Duodenal mucosa (tissue), 2 donors: Measurements from ENCODE around the gene TEDC1.

ENCODE experiments used
- H3K27ac ChIP-seq: one replicate; pipeline ENCODE4 v1.7.0; 2013; ENCODE audit warnings: low read depth, low read length
- H3K27me3 ChIP-seq, 2 donors: one replicate each; pipeline ENCODE4 v1.7.0; 2013; ENCODE audit warnings: low read length in 2 of 2, control low read depth in 1 of 2; ENCODE audit not compliant: insufficient read depth in 2 of 2, control insufficient read depth in 1 of 2
- H3K36me3 ChIP-seq, 2 donors: one replicate each; pipeline ENCODE4 v1.7.0; 2013; ENCODE audit warnings: low read length in 2 of 2, control low read depth in 1 of 2; ENCODE audit not compliant: insufficient read depth in 2 of 2, control insufficient read depth in 1 of 2
- H3K4me1 ChIP-seq, 2 donors: one replicate each; pipeline ENCODE4 v1.7.0; 2013; ENCODE audit warnings: low read length in 2 of 2, control low read depth in 1 of 2; ENCODE audit not compliant: insufficient read depth in 2 of 2, control insufficient read depth in 1 of 2
- H3K4me3 ChIP-seq, 2 donors: one replicate each; pipeline ENCODE4 v1.7.0; 2013; ENCODE audit warnings: low read length in 2 of 2, low read depth in 1 of 2
- H3K9ac ChIP-seq, 2 donors: one replicate each; pipeline ENCODE4 v1.7.0; 2013; ENCODE audit warnings: low read length in 2 of 2, low read depth in 1 of 2
- H3K9me3 ChIP-seq, 2 donors: one replicate each; pipeline ENCODE4 v1.7.0; 2013; ENCODE audit warnings: low read length in 2 of 2, control low read depth in 1 of 2; ENCODE audit not compliant: control insufficient read depth in 1 of 2

Gene TEDC1

DNA sequence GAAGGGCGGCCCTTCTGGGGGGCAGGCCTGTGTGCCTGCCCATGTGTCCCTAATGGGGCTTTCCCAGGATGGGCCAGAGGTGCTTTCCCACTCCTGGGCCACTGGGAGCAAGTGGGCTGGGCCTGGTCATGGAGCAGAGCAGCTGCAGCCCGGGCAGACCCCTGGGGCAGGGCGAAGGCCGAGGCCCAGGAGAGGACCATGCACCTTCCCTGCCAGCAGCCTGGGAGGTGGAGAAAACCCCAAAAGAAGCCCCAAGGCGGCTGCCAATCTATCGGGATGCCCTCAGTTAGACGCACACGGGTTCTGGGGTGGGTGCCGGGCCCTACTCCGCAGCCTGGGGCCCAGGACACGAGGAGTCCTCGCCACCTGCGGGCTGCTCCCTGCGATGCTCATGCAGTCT, 32.5 kb upstream of the TEDC1 start:
- no peaks in the 10 kb centered on the region for H3K27me3 ChIP-seq
- no peaks in the 10 kb centered on the region for H3K4me1 ChIP-seq
- no peak overlapping the region for H3K27ac ChIP-seq
- no peak overlapping the region for H3K4me3 ChIP-seq
- H3K36me3 ChIP-seq: peaks cover 8 to 55% of the 10 kb centered on the region in 2 donors
- no peak overlapping the region for H3K9ac ChIP-seq
- no peaks in the 10 kb centered on the region for H3K9me3 ChIP-seq

- H3K4me3 ChIP-seq: no peak overlapping the region
- no peaks in the 10 kb centered on the region for H3K4me1 ChIP-seq
- H3K27ac ChIP-seq: no peak overlapping the region
- H3K27me3 ChIP-seq: no peaks in the 10 kb centered on the region
- H3K36me3 ChIP-seq: peaks cover 12 to 60% of the 10 kb centered on the region in 2 donors
- no peaks in the 10 kb centered on the region for H3K9me3 ChIP-seq
- H3K9ac ChIP-seq: no peak overlapping the region
Observed at GRCh38 chr14:105460116-105460515, 30.9 kb upstream of the TEDC1 start.

DNA sequence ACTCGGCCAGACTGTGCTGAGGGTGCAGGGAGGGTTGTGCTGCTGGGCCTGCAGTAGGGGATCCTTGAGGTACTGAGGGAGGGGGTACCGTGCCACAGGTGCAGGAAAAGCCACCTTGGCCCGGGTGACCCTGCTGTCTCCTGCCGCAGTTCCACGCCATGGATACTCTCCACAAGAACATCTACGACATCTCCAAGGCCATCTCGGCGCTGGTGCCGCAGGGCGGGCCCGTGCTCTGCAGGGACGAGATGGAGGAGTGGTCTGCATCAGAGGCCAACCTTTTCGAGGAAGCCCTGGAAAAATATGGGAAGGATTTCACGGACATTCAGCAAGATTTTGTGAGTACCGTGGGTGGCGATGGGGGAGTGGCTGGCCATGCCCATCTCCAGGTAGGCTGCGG, 30.4 kb upstream of the TEDC1 start:
- no peak overlapping the region for H3K4me3 ChIP-seq
- H3K36me3 ChIP-seq: peaks cover 12 to 59% of the 10 kb centered on the region in 2 donors

GRCh38 chr14:105461903-105462302, 29.1 kb upstream of the TEDC1 start:
- Histone ChIP-seq H3K27me3 (no peaks in the 10 kb centered on the region), H3K9ac (no peak overlapping the region), H3K27ac (no peak overlapping the region), H3K4me1 (no peaks in the 10 kb centered on the region), H3K9me3 (no peaks in the 10 kb centered on the region), H3K36me3 (peaks cover 14 to 52% of the 10 kb centered on the region in 2 donors), H3K4me3 (no peak overlapping the region)

More for the DNA sequence above, 30.4 kb upstream of the TEDC1 start:
- Histone ChIP-seq H3K4me1 (no peaks in the 10 kb centered on the region), H3K27me3 (no peaks in the 10 kb centered on the region), H3K9me3 (no peaks in the 10 kb centered on the region), H3K9ac (no peak overlapping the region), H3K27ac (no peak overlapping the region)

- Histone ChIP-seq H3K27me3 (no peaks in the 10 kb centered on the region), H3K27ac (no peak overlapping the region), H3K36me3 (peaks cover 16 to 58% of the 10 kb centered on the region in 2 donors), H3K9me3 (no peaks in the 10 kb centered on the region), H3K4me1 (no peaks in the 10 kb centered on the region), H3K4me3 (no peak overlapping the region), H3K9ac (no peak overlapping the region)
Observed at GRCh38 chr14:105464501-105464900, 26.5 kb upstream of the TEDC1 start.

GRCh38 chr14:105465209-105466031, 25.6 kb upstream of the TEDC1 start:
- Histone ChIP-seq H3K4me3 (no peak overlapping the region), H3K27ac (no peak overlapping the region), H3K4me1 (no peaks in the 10 kb centered on the region), H3K27me3 (no peaks in the 10 kb centered on the region), H3K36me3 (peaks cover 16 to 53% of the 10 kb centered on the region in 2 donors), H3K9ac (no peak overlapping the region), H3K9me3 (no peaks in the 10 kb centered on the region)

DNA sequence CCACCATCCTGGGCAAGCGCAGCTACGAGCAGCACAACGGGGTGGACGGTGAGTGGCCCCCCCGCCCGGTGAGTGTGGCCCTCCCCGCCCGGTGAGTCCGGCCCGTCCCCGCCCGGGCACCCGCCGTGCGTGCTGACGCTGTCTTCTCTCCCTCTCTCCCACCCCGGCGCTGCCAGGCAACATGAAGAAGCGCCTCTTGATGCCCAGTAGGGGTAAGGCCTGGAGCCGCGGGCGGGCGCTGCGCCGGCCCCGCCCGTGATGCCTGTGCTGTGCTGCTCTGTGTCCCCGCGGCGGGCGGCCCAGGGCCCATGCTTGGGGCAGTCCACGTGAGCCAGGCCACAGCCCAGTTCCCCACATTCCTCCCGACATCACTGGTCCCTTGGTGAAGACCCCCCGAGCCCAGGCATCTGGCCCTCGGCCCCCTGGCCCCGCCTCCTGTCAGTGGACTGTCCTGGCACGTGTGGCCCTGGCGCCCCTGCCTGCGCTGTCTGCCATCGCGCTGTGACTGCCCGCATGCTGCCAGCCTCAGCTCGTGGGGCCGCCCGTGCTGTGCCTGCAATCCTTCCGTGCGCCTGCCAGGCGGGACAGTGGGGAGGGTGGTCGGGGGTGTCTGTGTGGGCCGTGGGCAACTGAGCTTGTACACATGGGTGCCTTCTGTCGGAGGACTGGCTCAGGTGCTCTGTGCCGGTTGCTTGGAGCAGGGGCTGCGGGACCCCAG, 24.4 kb upstream of the TEDC1 start:
- no peak overlapping the region for H3K9ac ChIP-seq
- no peak overlapping the region for H3K4me3 ChIP-seq
- H3K27ac ChIP-seq: no peak overlapping the region
- H3K27me3 ChIP-seq: no peaks in the 10 kb centered on the region
- no peaks in the 10 kb centered on the region for H3K4me1 ChIP-seq
- H3K9me3 ChIP-seq: no peaks in the 10 kb centered on the region
- peaks cover 7 to 41% of the 10 kb centered on the region in 2 donors for H3K36me3 ChIP-seq

DNA sequence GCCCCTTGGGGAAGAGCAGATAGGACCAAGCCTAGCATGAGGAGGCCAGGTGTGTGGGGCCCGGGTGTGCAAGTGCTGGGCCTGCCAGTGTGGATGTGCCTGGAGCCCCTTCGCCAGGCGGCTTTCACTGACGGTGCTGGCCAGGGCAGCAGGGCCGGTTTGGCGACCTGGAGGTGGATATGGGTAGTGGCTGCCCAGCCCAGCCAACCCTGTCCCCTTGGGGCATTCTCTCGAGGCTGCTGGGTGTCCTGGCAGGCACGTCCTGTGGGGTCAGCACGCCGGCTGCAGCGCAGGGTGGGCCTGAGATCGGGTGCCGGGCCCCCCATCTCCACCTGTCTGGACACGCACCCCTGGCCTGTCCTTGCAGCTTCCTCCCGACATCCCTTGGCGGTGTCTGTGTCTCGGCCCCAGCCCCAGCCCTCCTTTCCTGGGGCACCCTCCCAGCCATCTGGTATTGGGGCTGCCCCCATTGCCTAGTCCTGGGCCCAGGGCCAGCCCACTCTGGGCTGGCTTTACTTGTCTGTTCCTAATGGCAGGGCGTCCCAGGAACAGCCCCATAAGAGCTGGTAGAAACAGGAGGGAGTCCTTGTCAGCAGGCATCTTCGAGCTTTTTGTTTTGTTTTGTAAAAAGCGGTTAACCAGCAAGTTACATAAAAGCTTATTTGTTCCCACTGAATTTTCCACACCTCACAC, 23.7 kb upstream of the TEDC1 start:
- H3K9me3 ChIP-seq: no peaks in the 10 kb centered on the region
- H3K4me3 ChIP-seq: no peak overlapping the region
- no peaks in the 10 kb centered on the region for H3K27me3 ChIP-seq
- no peak overlapping the region for H3K27ac ChIP-seq
- H3K9ac ChIP-seq: no peak overlapping the region
- H3K4me1 ChIP-seq: peaks cover 0 to 1% of the 10 kb centered on the region in 2 donors
- peaks cover 7 to 41% of the 10 kb centered on the region in 2 donors for H3K36me3 ChIP-seq

DNA sequence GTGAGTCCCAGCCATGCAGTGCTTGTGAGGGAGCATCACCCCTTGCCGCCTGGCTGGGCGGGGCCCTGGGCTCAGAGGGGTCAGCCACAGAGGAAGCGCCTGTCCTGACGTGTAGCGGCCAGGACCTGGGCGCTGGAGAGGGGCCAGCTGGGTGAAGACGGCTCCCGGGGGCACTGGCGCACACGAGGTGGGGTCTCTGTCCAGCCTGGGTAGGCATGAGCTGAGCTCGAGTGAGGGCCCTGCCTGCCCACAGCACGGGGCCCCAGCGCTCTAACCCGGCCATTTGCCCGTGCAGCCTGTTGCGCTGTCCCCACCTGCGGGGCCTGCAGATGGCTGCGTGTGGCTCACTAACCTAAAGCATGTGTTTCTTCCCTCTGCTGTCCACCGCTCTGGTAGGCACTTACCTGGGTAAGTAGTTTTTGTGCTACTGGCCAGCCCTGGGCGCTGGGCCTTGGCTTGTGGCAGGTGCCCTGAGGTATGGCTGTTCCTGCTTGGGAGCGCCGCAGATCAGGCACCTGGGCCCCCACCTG, 23.0 kb upstream of the TEDC1 start:
- Histone ChIP-seq H3K36me3 (peaks cover 7 to 37% of the 10 kb centered on the region in 2 donors), H3K4me1 (peaks cover 5 to 6% of the 10 kb centered on the region in 2 donors), H3K27me3 (no peaks in the 10 kb centered on the region), H3K27ac (no peak overlapping the region), H3K9me3 (no peaks in the 10 kb centered on the region), H3K4me3 (no peak overlapping the region), H3K9ac (no peak overlapping the region)
